Stimulated activated naive CD8-positive, alpha-beta T cell treated with anti-CD3 and anti-CD28 coated beads, Interleukin-15, Interleukin-2, amounts not matched to agents 100 ng/mL and 50 ng/mL, for 24 hours (primary cell): Measurements from ENCODE around the gene EFCAB7.
"Not testable (repeated sequence)": the region's sequence is repeated elsewhere in the genome, so short reads cannot be mapped to it uniquely, and the experiment has no call there.

Experiments used
- H3K27ac Mint-ChIP-seq: one replicate; pipeline ENCODE4 v1.8.0; 2021; ENCODE audit warnings: mild to moderate bottlenecking, mixed read lengths
- H3K27me3 Mint-ChIP-seq: one replicate; pipeline ENCODE4 v1.8.0; 2021; ENCODE audit warnings: mixed read lengths
- H3K36me3 Mint-ChIP-seq: one replicate; pipeline ENCODE4 v1.8.0; 2021; ENCODE audit warnings: low read depth, mixed read lengths
- H3K4me1 Mint-ChIP-seq: one replicate; pipeline ENCODE4 v1.8.0; 2021; ENCODE audit warnings: low read depth, mixed read lengths
- H3K4me3 Mint-ChIP-seq: one replicate; pipeline ENCODE4 v1.8.0; 2021; ENCODE audit warnings: mild to moderate bottlenecking, mixed read lengths
- H3K9me3 Mint-ChIP-seq: one replicate; pipeline ENCODE4 v1.8.0; 2021; ENCODE audit warnings: mixed read lengths

EFCAB7 gene

GRCh38 chr1:63574203-63574796 is 51.0 kb downstream of the EFCAB7 start:
- not testable (repeated sequence) for H3K4me3 Mint-ChIP-seq, H3K36me3 Mint-ChIP-seq, H3K27me3 Mint-ChIP-seq, H3K4me1 Mint-ChIP-seq, H3K9me3 Mint-ChIP-seq, H3K27ac Mint-ChIP-seq

GRCh38 chr1:63575340-63575826 is 52.1 kb downstream of the EFCAB7 start:
- H3K27me3 Mint-ChIP-seq, result no peaks in the 10 kb centered on the region

GRCh38 chr1:63586326-63586725 is 63.0 kb downstream of the EFCAB7 start:
- H3K4me3 Mint-ChIP-seq, H3K27me3 Mint-ChIP-seq, H3K9me3 Mint-ChIP-seq, H3K27ac Mint-ChIP-seq: not testable (repeated sequence)
- H3K4me1 Mint-ChIP-seq, result peaks cover 15% of the 10 kb centered on the region
- H3K36me3 Mint-ChIP-seq, result peaks cover 17% of the 10 kb centered on the region

More at GRCh38 chr1:63575340-63575826, 52.1 kb downstream of the EFCAB7 start:
- no peaks in the 10 kb centered on the region for H3K36me3 Mint-ChIP-seq
- no peaks in the 10 kb centered on the region for H3K4me1 Mint-ChIP-seq
- H3K9me3 Mint-ChIP-seq, result no peaks in the 10 kb centered on the region
- H3K4me3 Mint-ChIP-seq, result no peak overlapping the region
- no peak overlapping the region for H3K27ac Mint-ChIP-seq

GRCh38 chr1:63590166-63590560 is 66.8 kb downstream of the EFCAB7 start:
- Mint-ChIP-seq H3K4me3 (no peak overlapping the region), H3K36me3 (peaks cover under 1% of the 10 kb centered on the region), H3K27ac (no peak overlapping the region), H3K27me3 (no peaks in the 10 kb centered on the region), H3K4me1 (peaks cover 33% of the 10 kb centered on the region), H3K9me3 (no peaks in the 10 kb centered on the region)

GRCh38 chr1:63592536-63593302 is 69.4 kb downstream of the EFCAB7 start:
- H3K4me3 Mint-ChIP-seq, result peak overlapping the region; percentile 93
- H3K4me1 Mint-ChIP-seq, result peaks cover 34% of the 10 kb centered on the region
- H3K27me3 Mint-ChIP-seq, result no peaks in the 10 kb centered on the region

GRCh38 chr1:63593303-63593885 is 70.1 kb downstream of the EFCAB7 start, which contains the start of gene PGM1:
Gene PGM1, plus strand, starts transcription at chr1:63593411. Its CDS starts 78 bp downstream, at chr1:63593489.
- Mint-ChIP-seq H3K36me3 (peaks cover 12% of the 10 kb centered on the region), H3K27ac (peak within 1 kb of the TSS; percentile 94), H3K4me1 (peaks cover 33% of the 10 kb centered on the region), H3K4me3 (peak within 1 kb of the TSS; percentile 93), H3K9me3 (no peaks in the 10 kb centered on the region), H3K27me3 (no peaks in the 10 kb centered on the region)

More at GRCh38 chr1:63592536-63593302, 69.4 kb downstream of the EFCAB7 start:
- H3K27ac Mint-ChIP-seq, result peak overlapping the region; percentile 94
- no peaks in the 10 kb centered on the region for H3K9me3 Mint-ChIP-seq
- peaks cover 12% of the 10 kb centered on the region for H3K36me3 Mint-ChIP-seq

GRCh38 chr1:63593886-63594605 is 70.7 kb downstream of the EFCAB7 start:
- no peaks in the 10 kb centered on the region for H3K27me3 Mint-ChIP-seq
- peaks cover 12% of the 10 kb centered on the region for H3K36me3 Mint-ChIP-seq
- peak overlapping the region; percentile 93 for H3K4me3 Mint-ChIP-seq
- peaks cover 30% of the 10 kb centered on the region for H3K4me1 Mint-ChIP-seq
- no peaks in the 10 kb centered on the region for H3K9me3 Mint-ChIP-seq
- H3K27ac Mint-ChIP-seq, result peak overlapping the region; percentile 94

- Mint-ChIP-seq H3K36me3 (peaks cover 16% of the 10 kb centered on the region), H3K4me1 (peaks cover 31% of the 10 kb centered on the region), H3K27ac (peak overlapping the region; percentile 31), H3K27me3 (no peaks in the 10 kb centered on the region), H3K9me3 (no peaks in the 10 kb centered on the region), H3K4me3 (peak overlapping the region; percentile 45)
These were observed 72.1 kb downstream of the EFCAB7 start for GRCh38 chr1:63595435-63595834.

- no peak overlapping the region for H3K27ac Mint-ChIP-seq
- H3K27me3 Mint-ChIP-seq, result no peaks in the 10 kb centered on the region
- H3K4me3 Mint-ChIP-seq, result no peak overlapping the region
- peaks cover 30% of the 10 kb centered on the region for H3K36me3 Mint-ChIP-seq
- H3K4me1 Mint-ChIP-seq, result peaks cover 15% of the 10 kb centered on the region
- no peaks in the 10 kb centered on the region for H3K9me3 Mint-ChIP-seq
These were observed 76.5 kb downstream of the EFCAB7 start for GRCh38 chr1:63599799-63600198.

GRCh38 chr1:63600248-63600647 is 76.9 kb downstream of the EFCAB7 start:
- H3K27ac Mint-ChIP-seq, result no peak overlapping the region
- H3K9me3 Mint-ChIP-seq, result no peaks in the 10 kb centered on the region
- peaks cover 13% of the 10 kb centered on the region for H3K4me1 Mint-ChIP-seq
- H3K4me3 Mint-ChIP-seq, result no peak overlapping the region
- no peaks in the 10 kb centered on the region for H3K27me3 Mint-ChIP-seq
- H3K36me3 Mint-ChIP-seq, result peaks cover 30% of the 10 kb centered on the region

GRCh38 chr1:63601061-63601460 is 77.7 kb downstream of the EFCAB7 start:
- H3K36me3 Mint-ChIP-seq, result peaks cover 23% of the 10 kb centered on the region
- H3K4me3 Mint-ChIP-seq, result no peak overlapping the region

GRCh38 chr1:63601463-63601862 is 78.1 kb downstream of the EFCAB7 start:
- Mint-ChIP-seq H3K27ac (no peak overlapping the region), H3K36me3 (peaks cover 23% of the 10 kb centered on the region), H3K4me3 (no peak overlapping the region), H3K9me3 (no peaks in the 10 kb centered on the region), H3K27me3 (no peaks in the 10 kb centered on the region), H3K4me1 (peaks cover 6% of the 10 kb centered on the region)

More at GRCh38 chr1:63601061-63601460, 77.7 kb downstream of the EFCAB7 start:
- H3K27me3 Mint-ChIP-seq, result no peaks in the 10 kb centered on the region
- no peaks in the 10 kb centered on the region for H3K9me3 Mint-ChIP-seq
- no peak overlapping the region for H3K27ac Mint-ChIP-seq
- peaks cover 6% of the 10 kb centered on the region for H3K4me1 Mint-ChIP-seq

GRCh38 chr1:63601912-63602311 is 78.6 kb downstream of the EFCAB7 start:
- Mint-ChIP-seq H3K9me3 (no peaks in the 10 kb centered on the region), H3K27me3 (no peaks in the 10 kb centered on the region), H3K4me3 (no peak overlapping the region), H3K4me1 (peaks cover 4% of the 10 kb centered on the region), H3K27ac (no peak overlapping the region), H3K36me3 (peaks cover 21% of the 10 kb centered on the region)

GRCh38 chr1:63602629-63603028 is 79.3 kb downstream of the EFCAB7 start:
- Mint-ChIP-seq H3K36me3 (peaks cover 19% of the 10 kb centered on the region), H3K4me1 (peaks cover 3% of the 10 kb centered on the region), H3K27me3 (no peaks in the 10 kb centered on the region), H3K4me3 (no peak overlapping the region), H3K27ac (no peak overlapping the region), H3K9me3 (no peaks in the 10 kb centered on the region)
